GM10248 (cell line): ENCODE results near the gene CRELD1.

Experiments used
- CTCF ChIA-PET: fragments of 300-600 bp; sonication (Branson Sonifier 250); formaldehyde crosslinking; extraction: SDS; loops from one replicate; lab custom pipeline; 2021; ENCODE audit warnings: antibody characterized with exemption; lab: Yijun Ruan, JAX
- POLR2A ChIA-PET: fragments of 350-650 bp; sonication (Branson Sonifier 250); formaldehyde crosslinking; extraction: SDS; loops from one replicate; lab custom pipeline; 2020; ENCODE audit warnings: antibody characterized with exemption; lab: Yijun Ruan, JAX
- DNase-seq: peaks from one replicate; pipeline ENCODE4 v3.0.0; 2012; ENCODE audit errors: extremely low spot score
- TF ChIP-seq, protein P1 (sequence below): IDR thresholded peaks from 2 replicates; pipeline ENCODE4 v1.5.1; 2012; ENCODE audit warnings: mild to moderate bottlenecking, low read depth; ENCODE audit errors: extremely low read depth, missing control alignments, control extremely low read depth

Gene CRELD1

DNA sequence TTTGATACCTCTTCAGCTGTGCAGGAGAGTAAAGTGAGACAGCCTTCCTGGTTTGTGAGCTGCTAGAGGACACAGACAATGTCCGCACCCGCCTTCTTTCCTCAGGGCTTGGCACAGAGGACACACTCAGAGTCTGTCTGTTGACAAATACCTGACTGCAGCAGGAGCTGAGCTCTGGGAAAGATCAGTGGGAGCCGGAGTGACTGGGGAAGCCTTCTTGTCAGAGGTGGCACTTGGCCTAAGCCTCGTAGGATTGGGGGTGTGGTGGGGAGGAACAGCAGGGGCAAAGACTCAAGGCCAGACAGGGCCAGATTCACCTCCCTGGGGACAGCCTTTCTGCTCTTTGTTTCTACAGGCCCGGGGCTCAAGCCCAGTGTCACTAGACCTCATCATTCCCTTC lies 20.0 kb upstream of the CRELD1 start:
- TF ChIP-seq, protein P1, sequence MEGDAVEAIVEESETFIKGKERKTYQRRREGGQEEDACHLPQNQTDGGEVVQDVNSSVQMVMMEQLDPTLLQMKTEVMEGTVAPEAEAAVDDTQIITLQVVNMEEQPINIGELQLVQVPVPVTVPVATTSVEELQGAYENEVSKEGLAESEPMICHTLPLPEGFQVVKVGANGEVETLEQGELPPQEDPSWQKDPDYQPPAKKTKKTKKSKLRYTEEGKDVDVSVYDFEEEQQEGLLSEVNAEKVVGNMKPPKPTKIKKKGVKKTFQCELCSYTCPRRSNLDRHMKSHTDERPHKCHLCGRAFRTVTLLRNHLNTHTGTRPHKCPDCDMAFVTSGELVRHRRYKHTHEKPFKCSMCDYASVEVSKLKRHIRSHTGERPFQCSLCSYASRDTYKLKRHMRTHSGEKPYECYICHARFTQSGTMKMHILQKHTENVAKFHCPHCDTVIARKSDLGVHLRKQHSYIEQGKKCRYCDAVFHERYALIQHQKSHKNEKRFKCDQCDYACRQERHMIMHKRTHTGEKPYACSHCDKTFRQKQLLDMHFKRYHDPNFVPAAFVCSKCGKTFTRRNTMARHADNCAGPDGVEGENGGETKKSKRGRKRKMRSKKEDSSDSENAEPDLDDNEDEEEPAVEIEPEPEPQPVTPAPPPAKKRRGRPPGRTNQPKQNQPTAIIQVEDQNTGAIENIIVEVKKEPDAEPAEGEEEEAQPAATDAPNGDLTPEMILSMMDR = no peak
- POLR2A ChIA-PET = interaction anchor here (0.5 kb wide), 1 partner anchor 101 kb away, joined by 3 read pairs; no protein-coding TSS in a partner anchor
- DNase-seq = no peak
- CTCF ChIA-PET = interaction anchor here (0.7 to 4.6 kb wide), 7 partner anchors 10 to 410 kb away, joined by 3 to 41 read pairs (median 4); partner anchors contain the start of genes CRELD1 and IL17RE

GRCh38 chr3:9914011-9914410 lies 19.6 kb upstream of the CRELD1 start:
- TF ChIP-seq, protein P1 = no peak
- ChIA-PET CTCF (interaction anchor here (0.7 to 4.6 kb wide), 7 partner anchors 9 to 410 kb away, joined by 3 to 41 read pairs (median 4); partner anchors contain the start of genes CRELD1 and IL17RE), POLR2A (interaction anchor here (0.5 kb wide), 1 partner anchor 101 kb away, joined by 3 read pairs; no protein-coding TSS in a partner anchor)
- no peak for DNase-seq

DNA sequence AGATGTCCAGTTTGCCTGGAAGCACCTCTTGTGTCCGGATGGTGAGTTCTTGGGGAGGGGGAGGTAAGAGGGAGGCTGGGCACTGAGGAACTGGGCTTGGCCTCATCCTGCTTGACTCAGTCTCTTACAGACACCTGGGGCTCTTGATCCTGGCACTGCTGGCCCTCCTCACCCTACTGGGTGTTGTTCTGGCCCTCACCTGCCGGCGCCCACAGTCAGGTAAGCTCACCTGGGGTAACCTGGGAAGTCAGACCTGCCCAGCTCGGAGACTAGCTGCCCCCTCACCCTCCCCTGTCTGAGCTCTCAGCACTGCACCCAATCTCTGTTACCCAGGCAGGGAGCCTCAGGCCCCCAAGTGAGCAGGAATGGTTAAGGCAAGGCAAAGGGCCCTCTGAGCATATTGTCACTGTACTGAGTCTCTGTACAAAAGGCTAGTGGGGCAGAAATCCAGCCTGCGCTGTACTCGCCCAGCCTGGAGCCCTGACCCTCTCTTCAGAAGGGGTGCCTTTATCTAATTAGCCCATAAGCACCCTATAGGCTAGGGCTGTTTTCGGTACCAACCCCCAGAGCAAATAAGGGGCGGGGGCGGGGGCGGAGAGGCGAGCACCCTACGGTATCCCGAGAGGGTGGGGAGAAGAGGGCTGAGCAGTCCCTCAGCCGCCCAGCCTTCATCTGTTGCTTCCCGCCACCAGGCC lies 18.9 kb upstream of the CRELD1 start:
- ChIA-PET CTCF (interaction anchor here (1.0 to 4.6 kb wide), 3 partner anchors 12 to 21 kb away, joined by 3 to 41 read pairs (median 25); partner anchors contain the start of genes CRELD1 and IL17RE), POLR2A (no interaction called here)
- TF ChIP-seq, protein P1 = no peak

GRCh38 chr3:9915254-9916141 lies 18.1 kb upstream of the CRELD1 start:
- DNase-seq = no peak
- ChIA-PET CTCF (interaction anchor here (0.7 to 4.6 kb wide), 4 partner anchors 10 to 22 kb away, joined by 3 to 25 read pairs (median 6); partner anchors contain the start of genes CRELD1 and IL17RE), POLR2A (no interaction called here)
- TF ChIP-seq, protein P1 = peak; percentile 45

More for the DNA sequence above, 18.9 kb upstream of the CRELD1 start:
- no peak for DNase-seq

DNA sequence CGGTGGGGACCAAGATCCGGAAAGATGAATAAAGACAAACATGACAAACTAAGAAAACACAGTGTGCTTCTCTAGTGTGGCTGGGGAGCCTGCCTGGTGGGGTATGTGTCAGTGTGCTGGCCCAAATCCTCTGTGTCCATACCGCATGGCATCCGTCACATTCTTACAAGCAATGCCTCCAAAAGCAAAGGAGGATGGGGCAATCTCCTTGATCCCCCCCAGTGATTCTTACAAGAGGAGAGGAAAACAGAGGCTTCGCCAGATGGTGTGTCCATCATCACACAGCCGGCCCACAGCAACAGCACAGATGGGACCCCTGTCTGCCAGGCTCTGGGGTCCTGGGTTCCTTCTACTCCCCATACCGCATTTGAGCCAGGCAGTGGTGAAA lies 17.3 kb upstream of the CRELD1 start:
- POLR2A ChIA-PET = interaction anchor here (1.1 kb wide), 1 partner anchor 15 kb away, joined by 3 read pairs; no protein-coding TSS in a partner anchor
- TF ChIP-seq, protein P1 = no peak
- no peak for DNase-seq
- CTCF ChIA-PET = interaction anchor here (1.2 to 1.8 kb wide), 3 partner anchors 9 to 17 kb away, joined by 3 to 8 read pairs (median 5); partner anchors contain the start of gene CRELD1
